DLD1 (cell line): Measurements from ENCODE around the gene BOD1L1.

Experiments used
- in situ Hi-C: cut with HindIII; loops from 2 replicates; pipeline ENCODE4 v1.10.0; 2017; ENCODE audit warnings: low sequenced_read_pairs

BOD1L1 gene

DNA sequence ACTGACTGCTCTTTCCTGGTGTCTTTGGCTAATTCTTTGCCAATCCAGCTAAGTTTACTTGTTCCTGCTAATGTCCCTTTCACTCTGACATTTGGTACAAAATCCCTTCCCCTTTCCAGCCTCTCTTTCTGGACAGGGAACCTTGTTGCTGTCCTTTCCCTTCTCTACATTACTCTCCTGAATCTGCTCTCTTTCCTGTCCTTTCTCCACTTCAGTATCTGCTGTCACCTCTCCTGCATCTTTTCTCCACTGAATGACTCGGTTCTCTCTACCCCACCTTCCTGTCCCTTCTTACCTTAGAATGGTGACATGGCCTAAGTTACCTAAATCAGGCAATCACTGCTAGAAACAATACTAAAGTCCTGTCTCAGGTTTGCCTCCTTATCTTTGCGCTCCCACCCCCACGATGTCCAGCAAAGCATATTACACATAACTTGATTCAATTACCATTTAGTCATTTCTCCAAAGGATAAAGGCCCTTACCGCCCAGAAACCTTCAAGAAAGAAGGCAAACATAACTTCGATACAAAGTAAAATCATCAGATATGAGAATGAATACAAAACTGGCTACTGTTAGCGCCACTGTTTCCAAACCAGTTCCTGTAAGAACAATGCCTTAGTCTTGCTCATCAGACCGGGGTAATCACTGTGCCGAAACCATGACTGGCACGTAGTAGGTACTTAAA is 890 bp downstream of the BOD1L1 start:
- in situ Hi-C loops = no loop called here

DNA sequence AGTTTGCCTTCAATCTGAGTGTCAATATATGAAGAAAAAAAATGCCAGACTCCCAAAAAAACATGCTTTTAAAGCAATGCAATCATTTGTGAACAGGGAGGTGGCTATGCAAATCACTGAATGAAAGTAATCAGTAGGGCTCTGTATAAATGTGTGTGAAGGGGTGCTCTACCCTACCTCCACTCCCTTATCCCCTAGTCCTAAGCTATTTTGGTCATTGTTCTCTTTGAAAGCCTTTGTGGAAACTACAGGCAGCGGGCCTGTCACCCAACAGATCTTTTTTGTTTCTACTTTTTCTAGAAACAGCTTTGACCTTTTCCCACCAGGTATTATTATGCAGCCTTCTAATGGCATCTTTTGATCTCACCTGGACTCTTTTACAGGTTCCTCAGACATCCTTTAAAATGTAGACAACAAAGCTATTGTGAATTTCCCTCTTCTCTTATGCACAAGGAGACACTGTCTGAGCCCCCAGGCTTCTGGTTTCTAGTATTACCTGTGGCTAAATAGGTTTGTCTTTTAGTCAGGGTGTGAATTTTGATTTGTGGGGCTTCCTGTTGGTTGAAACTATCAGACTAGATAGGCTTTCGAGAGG is 9.2 kb downstream of the BOD1L1 start:
- in situ Hi-C loops = loop anchor here (5.0 kb wide), 1 partner anchor 51 kb away; no protein-coding TSS in a partner anchor

DNA sequence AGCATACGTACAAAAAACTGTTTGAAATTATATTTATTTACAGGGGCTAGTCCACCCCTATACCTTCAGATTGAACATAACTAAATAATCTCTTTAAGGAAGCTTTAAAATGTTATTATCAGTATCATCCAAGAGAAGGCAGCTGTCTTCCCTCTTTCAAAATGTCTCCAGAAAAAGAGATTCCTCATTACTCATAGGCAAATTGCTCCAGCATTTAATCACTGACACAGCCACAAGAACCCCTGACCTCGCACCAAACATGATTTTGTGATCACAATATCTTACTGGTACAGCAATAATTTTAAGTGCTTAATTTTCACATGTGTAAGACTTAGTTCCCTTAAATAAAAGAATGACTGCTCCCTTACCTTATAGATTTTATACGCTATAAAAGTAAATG is 9.7 kb downstream of the BOD1L1 start:
- in situ Hi-C loops = loop anchor here (5.0 kb wide), 1 partner anchor 50 kb away; no protein-coding TSS in a partner anchor

DNA sequence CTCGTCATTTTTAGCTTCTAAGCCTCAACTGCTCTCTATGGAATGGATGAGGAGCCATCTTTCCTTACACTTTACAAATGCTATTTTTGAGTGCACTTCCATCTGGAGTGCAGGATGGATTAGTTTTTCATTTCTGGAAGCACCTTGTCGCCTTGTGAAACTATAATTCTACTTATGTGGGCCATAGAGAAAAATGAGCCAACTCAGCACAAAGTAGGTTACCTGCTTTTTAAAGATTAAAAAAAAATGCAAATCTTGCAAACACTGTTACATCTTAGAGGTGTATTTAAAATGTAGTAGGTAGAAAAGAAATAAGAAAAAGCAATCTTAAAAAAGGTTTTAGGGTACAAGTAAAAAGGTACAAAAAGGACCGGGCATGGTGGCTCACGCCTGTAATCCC is 10.9 kb downstream of the BOD1L1 start:
- in situ Hi-C loops = loop anchor here (5.0 kb wide), 1 partner anchor 49 kb away; no protein-coding TSS in a partner anchor

DNA sequence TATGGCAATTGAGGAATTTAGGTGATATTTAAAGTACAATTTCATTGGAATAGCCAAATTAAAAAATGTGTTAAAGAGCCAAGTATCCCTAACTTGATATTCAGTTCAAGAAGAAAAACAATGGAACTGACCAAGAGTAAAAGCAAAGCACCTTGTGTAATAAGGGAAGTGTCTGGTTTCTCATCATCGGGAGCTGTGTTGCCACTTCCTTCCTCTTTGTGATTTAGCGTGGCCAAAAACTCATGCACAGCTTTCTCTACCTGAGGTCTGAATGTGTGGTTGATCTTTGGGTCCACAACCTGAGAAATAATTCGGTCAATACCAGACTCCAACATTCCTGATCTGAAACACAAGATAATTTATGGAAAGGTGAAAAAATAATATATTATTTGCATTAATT is 12.4 kb downstream of the BOD1L1 start:
- in situ Hi-C loops = loop anchor here (5.0 kb wide), 1 partner anchor 48 kb away; no protein-coding TSS in a partner anchor

DNA sequence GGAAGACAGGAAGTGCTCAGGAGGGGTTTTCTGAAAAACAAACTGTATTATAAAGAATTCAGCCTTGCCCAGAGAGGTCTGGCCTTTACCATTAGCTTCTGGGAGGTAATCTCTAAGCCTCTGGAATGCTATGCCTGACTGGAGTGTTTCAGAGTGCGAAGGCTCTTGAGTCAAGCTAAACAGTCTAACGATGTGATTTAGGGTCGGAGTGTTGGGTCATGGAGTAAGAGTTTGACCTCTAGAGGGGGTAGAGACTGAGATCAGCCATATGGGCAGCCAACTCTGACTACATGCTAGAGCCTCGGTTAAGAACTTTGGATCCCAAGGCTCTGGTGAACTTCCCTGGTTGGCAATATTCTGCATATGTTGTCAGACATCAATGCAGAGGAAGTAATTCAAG is 15.0 kb downstream of the BOD1L1 start:
- in situ Hi-C loops = no loop called here

DNA sequence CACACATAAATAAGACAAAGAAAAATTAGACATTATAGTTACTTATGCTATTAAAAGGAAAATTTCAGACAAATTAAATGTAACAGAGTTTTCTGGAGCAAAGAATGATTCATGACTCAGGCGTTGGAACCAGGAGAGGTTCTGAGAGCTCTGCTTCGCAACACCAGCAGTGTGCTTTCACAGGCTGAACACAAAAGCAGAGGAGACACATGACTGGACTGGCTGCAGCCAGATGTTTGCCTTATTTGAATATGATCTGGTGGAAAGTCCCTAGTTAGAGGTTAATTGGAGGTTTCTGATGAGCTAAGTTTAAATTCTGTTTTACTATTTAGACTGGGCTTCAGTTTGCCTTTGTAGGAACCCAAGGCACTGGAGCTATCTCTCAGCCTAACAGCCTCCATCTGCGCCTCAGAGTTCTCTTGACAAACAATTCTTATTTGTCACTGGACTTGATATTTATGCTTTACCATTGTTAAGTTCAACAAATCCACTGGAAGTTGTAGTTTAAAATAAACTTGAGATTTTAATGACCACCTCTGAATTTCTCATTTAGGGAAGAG is 16.2 kb downstream of the BOD1L1 start:
- in situ Hi-C loops = no loop called here

DNA sequence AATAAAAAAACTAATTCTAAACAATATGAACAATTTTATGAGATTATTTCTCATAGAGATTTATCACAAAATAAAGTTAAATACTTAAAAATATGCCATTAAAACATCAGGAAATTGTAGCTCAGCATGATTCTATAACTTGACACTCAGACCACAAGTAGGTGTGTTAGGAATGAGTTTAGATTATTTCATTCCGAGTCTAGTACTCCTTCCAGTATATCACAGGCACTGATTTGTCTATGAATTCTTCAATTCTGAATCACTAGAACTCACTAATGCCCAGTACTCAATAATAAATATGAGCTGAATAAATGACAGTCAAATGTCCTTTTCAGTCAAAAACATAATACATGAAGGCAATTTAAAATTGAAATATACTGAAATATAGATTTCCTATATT is 22.2 kb downstream of the BOD1L1 start:
- in situ Hi-C loops = no loop called here

DNA sequence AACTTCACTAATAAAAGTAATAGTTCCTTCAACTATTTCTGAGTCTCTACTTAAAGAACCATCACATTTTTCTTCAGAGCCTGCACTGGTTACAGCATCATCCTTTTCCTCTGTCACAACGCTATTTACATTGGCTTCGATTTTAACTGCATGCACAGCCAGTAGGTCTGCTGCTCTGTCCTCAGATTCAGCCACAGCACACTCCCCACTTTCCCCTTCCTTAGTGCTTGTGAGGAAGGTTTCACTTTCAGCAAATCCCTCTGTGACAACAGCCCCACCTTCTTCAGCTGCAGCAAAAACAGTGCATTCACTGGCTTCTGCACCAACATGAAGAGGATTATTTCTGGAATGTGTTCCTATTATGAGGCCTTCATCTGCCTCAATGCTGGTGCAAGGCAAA is 25.7 kb downstream of the BOD1L1 start:
- in situ Hi-C loops = no loop called here

DNA sequence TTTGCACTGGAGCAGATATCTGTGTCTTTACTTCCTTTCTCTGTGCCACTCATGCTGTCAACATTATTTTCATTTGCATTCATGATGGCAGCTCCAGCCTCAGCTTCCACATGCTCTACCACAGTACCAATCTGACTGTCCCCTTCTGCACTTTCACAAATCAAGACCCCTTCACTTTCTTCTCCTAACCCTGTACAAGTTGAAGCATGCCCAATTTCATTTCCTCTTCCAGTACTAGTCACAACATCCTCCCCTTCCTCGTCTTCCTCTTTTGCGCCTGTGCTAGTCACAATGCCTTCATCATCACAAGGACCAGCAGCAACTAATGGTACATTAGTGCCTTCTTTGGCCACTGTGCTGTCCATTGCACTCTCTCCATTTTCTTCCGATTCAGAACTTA is 26.5 kb downstream of the BOD1L1 start:
- in situ Hi-C loops = no loop called here

DNA sequence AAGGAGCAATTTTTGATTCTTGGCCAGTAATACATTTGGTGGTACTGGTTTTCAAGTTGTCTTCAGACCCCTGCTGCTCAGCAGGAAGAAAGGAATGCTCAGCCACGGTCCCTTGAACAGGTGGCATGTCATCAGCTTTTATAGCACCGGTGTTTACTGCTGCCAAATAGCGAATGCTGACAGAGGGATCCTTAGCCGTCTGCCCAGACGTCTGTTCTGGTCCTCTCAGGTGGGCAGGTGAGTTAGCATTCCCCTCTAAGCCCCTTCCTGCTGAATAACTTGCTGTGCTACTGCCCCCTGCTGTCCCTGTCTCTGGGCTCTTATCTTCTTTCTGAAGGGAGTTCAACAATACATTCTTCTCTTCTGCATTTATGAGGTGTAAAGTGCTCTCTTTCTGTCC is 28.4 kb downstream of the BOD1L1 start:
- in situ Hi-C loops = no loop called here

DNA sequence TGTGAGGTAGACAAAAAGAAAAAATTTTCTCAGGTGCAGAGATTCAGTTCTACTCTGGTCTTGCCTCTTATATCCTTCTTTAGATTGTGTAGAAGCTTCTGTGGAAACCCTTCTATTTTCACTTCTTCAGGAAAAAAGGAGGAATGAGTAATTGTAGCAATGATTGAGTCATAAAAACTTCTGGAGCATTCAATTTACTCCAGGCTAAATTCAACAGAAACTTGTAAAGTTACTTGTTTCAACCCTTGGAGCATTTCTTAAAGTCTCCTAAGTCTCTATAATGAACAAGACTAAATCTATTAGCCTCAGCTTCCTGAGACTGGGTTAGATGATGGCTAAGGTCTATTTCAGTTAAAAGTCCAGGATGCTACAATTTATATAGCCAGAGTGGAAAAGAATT is 29.9 kb downstream of the BOD1L1 start:
- in situ Hi-C loops = no loop called here

DNA sequence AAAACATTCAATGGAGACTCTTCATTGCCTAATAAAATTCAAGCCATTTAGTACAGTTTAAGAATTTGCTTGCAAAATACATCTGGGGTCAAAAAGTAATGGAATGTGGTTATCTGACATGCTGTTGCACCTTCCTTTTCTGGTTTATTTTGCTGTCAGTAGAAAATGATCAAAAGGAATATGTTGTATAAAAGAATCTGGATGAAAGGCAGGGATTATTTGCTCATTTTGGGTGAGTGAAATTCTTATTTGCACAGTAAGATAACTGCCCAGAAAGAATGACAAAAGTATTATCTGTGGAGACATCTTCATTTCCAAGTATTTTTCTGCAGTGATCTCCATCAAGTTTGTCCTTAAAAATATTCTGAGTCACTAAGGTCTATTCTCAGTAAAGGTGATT is 30.4 kb downstream of the BOD1L1 start:
- in situ Hi-C loops = no loop called here

DNA sequence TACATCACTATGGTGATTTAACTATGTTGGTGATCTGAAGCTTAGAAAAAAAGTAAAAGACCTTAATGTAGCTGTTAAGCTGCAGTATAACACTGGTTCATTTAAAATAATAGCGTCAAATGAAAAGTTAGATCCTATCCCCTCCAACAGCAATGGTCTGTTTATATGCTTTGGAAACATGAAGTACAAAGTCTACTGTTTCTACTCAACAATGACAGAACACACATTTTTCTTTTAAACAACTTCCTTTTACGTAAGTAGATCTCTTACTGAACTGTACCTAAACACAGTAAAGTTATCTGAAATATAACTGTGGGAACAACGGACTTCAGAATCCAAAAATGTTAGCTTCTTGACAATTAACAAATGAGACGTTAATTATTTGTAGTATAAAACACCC is 35.3 kb downstream of the BOD1L1 start:
- in situ Hi-C loops = no loop called here

DNA sequence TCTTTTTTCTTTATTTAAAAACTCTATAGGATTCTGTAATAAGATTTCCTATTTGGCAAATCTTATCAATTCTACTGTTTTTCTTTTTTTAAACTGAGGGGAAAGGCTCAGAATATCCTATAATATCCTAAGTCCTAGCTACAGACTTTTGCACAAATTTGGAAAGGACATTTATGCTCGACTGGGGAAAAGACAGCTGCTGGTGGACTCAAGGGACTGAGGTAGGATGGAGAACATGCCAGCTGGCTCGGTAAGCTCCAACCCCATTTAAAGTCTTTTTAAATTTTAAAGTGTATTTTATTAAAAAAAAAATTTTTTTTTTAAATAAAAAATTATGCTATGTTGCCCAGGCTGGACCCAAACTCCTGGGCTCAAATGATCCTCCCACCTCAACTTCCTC is 36.8 kb downstream of the BOD1L1 start:
- in situ Hi-C loops = no loop called here

DNA sequence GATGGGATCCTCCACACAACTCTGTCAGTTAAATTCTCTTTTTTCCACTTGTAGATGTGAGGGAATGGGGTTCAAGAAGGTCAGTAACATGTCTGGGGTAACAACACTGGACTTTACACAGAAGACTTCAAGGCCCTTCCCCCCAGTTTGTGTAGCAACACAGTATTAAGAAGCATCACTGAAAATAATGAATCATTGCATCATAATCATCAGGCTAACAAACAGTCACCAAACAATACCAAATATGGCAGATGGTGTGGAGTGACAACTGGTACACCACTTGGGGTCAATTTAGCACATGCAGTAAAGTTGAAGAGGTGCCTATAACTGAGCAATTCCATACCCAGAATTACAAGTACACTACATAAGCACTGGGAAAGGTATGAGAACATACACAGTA is 38.6 kb downstream of the BOD1L1 start:
- in situ Hi-C loops = no loop called here

DNA sequence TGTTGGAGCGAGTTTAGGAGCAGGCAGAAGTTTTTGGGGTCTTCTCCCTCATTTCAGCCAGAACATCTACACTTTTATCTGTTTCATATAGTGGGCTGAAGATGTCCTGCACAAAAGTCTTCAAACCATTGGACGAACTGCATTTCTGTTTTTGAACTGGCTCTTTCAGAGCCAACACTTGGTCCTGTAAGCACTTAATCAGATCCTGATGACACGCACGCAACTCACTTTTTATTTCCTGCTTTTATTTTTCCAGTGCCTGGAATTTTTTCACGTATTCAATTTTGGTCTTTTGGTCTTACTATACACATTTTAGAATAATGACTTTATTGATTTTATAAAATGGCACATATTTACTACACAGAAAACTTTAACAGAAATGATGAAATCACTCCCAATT is 43.0 kb downstream of the BOD1L1 start:
- in situ Hi-C loops = no loop called here

DNA sequence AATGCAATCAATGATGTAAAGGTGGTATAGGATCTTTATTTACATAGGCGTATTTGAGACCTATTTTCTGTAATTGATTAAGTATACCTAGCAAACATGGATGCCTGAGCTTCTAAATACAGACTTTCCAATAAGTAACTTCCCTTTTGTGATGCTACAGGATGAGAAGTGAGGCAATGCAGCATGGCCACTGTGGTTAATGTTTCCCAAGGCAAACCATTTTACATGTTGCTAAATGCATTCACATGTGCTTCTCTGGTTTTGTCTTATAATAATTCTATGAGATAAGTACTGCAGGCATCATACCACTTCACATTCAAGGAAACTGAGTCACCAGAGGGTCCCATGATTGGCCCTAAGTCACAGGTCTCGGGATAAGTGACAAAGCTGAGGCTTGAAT is 47.5 kb downstream of the BOD1L1 start:
- in situ Hi-C loops = no loop called here

DNA sequence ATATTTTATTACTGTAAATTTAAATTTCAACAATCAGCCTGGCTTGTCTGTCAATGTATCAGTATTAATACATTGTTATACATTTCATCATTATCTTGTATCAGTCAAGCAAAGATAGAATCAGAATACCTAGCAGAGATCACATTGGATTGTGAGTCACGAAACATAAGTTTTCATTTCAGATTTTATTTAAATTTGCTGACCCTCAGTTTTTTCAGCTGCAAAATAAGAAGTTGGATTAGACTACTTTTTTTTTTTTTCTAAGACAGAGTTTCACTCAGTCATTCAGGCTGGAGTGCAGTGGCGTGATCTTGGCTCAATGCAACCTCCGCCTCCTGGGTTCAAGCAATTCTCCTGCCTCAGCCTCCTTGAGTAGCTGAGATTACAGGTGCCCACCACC is 49.9 kb downstream of the BOD1L1 start:
- in situ Hi-C loops = no loop called here

DNA sequence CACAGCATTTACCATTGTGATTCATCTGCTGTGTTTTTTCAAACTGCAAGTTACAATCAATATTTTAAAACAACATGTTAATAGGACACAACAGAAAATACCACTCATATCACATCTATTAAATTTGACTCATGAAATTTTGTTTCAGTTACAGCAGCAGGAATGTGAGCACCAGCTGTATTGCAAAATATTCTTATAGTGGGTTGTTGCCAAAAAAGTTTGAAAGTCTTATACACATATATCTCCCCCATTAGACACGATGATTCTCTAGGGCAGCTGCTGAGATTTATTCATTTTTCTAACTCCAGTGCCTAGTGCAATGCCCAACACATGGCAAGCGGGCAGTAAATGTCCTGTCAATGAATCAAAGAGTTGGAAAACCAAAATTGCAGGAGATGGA is 56.6 kb downstream of the BOD1L1 start:
- in situ Hi-C loops = no loop called here

DNA sequence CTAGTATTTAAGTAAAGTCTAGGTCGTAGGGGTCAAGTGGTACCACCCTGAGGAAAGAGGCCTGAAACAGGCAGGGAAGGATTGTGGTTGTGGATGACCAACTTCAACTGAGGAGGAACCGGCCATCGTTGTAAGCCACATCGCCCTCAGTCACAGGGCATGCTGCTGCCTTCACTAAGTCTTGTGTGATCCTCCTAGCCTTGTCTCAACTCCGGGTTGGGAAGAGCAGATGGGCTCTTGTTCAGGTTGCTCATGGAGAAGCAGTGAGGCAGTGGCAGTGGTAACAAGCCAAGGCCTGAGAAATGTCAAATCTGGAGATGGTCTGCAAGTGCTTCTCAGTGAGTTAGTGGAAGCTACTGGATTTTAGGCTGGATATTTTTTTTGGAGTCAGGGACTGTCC is 60.4 kb downstream of the BOD1L1 start:
- in situ Hi-C loops = loop anchor here (5.0 kb wide), 1 partner anchor 50 kb away; no protein-coding TSS in a partner anchor

DNA sequence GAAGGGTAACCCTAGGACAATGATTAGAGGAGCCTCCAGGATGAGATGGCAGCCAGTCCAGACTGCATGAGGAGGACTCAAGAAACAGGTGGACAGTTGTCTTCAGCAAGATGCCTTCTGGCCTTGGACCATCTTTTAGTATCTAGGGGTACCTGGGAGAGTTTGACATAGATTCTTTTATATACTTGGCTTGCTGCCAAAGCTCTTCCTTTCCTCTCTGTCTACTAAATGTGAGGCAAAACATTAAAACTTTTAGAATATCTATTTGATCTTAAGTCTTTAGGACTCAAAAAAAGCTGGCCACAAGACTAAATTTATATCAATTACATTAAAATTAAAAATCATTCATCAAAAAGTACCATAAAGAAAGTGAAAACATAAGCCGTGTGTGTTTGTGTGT is 64.6 kb downstream of the BOD1L1 start:
- in situ Hi-C loops = no loop called here
